GM19239 (cell line): ENCODE data around the gene GARNL3.

Experiments used
- DNase-seq: peaks from one replicate; pipeline ENCODE4 v3.0.0; 2011; ENCODE audit warnings: low spot score; ENCODE audit not compliant: insufficient read length
- FAIRE-seq: peaks from 2 replicates; lab custom pipeline; 2011; peaks lifted over from hg19 to GRCh38; lab: Jason Lieb, UNC

The GARNL3 gene

DNA sequence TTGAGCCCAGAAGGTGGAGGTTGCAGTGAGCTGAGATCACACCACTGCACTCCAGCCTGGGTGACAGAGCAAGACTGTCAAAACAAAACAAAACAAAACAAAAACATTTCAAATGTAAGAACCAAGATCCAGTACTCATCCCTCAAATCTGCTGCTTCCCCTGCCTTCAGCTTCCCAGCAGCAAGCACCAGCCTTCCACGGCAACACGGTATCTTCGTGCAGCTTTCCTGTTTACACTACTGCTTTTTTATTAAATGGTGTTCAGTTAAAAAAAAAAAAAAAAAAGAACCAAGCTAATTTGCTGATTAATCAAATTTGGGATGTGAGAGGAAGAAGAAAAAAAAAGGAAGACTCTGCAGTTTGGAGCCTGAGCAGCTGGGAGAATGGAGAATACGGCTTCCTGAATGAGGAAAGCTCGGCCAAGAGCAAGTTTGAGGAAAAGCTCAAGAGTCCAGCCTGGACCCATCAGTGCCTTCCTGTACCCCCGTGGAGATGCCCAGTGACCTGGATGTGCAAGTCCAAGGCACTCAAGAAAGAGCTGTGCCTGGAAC lies 104.4 kb downstream of the GARNL3 start:
- DNase-seq (no peak), FAIRE-seq (no peak)

DNA sequence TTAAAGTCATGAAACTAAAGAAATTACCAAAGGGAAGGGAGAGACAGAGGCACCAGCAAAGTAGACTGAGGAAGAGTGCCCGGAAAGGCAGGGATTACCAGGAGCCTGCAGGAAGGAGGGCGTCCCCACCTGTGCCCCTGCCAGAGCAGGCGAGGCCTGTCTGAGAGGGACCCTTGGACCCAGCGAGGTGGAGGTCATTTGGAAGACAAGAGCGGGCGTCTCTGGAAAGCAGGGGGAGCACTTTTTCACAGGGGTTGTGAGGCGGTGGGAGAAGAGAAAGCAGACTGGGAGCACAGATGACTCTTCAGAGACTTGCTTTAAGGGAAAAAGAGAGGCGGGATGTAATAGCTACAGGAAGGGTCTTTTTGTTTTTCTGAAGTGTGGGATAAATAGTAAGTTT lies 104.9 kb downstream of the GARNL3 start:
- DNase-seq (no peak), FAIRE-seq (no peak)

DNA sequence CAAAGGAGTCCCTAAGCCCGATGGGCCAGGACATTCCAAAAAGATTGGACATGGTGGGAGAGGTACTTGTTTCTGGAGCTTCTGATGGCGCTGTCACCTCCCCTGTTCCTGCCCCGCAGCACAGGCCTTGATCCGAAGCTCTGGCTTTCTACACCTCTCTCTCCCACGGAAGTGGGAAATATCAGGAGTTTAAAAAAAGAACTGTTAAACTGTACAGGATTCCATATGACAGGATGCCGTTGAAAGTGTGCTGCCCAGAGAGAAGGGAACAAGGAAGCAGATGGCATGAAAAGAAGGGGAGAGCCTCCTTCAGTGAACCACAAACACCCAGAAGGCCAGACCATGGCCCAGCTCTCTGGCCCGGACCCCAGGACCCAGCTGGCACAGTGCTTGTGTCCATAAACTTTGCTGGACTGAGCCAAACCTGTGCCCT lies 105.6 kb downstream of the GARNL3 start:
- no peak for DNase-seq
- no peak for FAIRE-seq

DNA sequence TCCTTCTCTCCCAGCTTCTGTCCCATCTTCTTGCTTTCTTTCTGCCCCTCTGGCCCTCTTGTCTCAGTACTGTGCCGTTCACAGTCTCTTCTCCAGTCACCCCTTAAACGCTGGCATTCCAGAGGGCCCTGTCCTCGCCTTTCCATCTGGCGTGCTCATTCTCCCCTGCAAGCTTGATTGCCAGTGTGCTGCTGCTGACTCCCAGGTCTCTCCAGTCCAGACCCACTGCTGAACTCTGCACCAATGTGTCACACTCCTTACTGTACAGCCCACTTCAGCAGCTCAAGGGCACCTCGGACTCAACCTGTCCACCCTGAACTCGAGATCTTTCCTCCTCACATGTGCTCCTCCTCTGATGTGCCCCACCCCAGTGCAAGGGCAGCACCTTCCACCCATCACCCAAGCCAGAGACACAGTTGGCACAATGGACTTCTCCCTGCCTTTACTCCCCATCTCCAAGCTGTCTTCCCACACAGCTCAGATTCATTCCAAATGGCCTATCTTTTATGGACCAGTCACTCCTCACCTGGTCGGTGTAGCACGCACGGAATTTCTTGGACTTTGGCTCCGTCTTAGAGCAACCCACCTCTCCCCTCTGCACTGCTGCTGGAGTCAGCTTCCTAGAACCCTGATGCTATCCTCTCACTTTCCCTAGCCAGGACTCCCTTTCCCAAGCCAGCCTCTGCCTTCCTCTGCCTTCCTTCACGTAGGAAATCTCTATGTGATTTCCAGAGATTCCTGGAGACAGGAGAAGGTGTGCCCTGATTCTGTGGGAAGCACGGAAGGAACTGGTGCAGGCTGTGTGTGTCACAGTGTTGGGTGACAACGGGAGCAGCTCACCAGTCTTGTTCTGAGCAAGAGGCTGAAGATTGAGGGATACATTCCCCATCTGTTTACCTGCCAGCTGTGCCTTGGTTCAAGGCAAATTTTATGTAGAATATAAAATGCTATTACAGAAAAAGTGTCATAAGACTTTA lies 106.4 kb downstream of the GARNL3 start:
- no peak for FAIRE-seq
- no peak for DNase-seq

DNA sequence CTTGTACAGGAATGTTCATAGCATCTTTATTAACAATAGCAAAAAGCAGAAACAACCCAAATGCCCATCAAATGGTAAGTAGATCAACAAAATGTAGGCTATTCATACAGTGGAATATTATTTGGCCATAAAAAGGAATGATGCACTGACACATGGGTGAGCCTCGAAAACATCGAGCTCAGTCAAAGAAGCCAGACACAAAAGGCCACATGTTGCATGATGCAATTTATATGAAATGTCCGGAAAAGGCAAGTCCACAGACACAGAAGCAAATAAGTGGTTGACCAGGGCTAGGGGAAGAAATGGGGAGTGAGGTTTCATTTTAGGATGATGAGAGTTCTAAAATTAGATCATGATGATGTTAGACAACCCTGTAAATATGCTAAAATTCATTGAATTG lies 115.9 kb downstream of the GARNL3 start:
- no peak for FAIRE-seq
- DNase-seq: no peak

DNA sequence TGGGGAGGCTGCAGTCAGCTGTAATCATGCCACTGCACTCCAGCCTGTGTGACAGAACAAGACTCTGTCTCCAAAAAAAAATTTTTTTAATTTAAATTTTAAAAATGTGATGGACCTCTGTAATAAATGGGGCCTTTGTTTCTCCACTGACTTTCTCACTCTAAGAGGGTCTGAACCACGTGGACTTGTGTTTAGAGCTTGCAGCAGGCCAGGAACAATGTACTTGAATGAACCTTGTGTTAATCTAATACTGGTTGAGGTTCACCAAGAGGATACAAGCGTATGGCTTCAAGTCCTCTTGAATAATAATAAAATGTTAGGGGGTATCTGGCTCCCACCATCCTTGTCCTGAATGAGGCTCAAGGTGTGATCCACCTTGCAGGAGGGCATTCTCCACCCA lies 118.0 kb downstream of the GARNL3 start:
- no peak for FAIRE-seq

DNA sequence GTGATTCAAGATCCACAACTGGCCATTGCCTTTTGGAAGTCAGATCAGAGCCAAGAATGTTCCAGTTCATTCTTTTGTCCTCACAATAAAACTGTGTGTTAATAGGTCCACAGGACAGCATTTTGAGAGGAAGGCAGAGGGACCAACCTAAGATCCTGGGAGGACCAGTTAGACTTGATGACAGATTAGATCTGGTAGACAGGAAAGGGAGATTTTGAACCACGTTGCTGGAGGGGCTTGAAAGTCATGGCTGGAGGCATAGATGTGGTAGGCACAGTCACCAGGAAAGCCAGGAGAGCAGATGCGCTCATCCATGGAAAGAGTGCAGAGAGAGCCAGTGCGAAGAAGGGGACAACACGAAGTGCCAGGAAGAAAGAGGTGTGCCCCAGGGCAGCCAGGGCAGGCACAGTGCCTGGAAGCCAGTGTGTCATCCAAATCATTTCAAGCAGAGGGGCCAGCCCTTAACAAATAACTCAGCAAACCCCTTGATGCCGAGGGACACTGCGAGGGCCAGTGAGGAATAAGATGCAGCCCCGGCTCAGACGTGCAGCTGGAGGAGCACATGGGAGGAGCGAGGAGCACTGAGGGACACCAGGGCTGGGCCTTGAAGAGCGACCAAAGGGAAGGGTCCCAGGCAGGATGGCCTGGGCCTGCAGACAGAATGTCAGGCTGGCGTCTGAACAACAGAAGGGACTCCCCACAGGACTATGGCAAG lies 119.6 kb downstream of the GARNL3 start:
- DNase-seq (no peak), FAIRE-seq (no peak)

More for the DNA sequence above, 118.0 kb downstream of the GARNL3 start:
- DNase-seq: no peak

DNA sequence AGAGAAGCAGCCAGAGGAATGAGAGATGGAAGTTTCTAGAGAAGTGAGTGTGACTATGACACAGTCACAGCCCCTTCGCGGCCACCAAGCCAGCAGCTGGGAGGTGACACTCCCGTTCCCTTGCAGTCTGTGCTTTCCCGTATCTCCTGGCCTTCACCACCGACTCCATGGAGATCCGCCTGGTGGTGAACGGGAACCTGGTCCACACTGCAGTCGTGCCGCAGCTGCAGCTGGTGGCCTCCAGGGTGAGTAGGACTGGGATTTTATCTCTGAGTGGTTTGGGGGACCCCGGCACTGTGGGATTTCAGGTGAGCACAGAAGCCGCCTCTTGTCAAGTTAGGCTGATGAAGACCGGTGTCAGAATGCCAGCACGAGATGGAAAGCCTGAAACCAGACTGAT lies 120.3 kb downstream of the GARNL3 start:
- DNase-seq (no peak), FAIRE-seq (no peak)

DNA sequence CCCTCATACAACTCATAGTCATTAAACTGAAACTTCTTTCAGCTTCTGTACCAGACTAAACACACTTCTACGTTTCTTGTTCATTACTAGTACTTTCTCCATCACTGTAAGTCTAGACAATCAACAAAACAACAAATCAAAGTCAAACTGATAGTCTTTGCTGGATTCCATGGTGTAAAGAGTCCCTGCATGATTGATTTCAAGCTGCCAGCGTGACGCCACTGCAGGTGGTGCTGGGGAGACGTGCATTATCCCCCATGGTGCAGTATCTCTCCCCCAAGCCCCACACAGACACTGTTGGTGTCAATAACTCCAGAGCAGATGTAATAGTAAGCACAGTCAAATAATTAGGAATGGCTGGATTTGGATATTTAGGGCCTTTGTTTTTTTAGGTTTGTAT lies 121.7 kb downstream of the GARNL3 start:
- no peak for FAIRE-seq

DNA sequence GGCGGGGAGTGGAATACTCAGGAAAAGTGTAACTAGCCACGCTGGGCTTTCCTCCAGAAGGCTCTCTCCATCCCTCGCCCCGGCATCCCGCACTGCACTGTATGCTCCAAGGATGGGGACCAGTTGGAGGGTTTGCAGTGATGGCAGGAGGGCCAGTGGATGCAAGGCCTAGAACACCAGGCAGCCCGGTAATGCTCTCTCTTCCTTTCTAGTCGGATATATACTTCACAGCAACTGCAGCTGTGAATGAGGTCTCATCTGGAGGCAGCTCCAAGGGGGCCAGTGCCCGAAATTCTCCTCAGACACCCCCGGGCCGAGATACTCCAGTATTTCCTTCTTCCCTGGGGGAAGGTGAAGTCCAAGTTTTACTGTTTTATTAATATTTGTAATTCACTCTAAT lies 122.4 kb downstream of the GARNL3 start:
- FAIRE-seq: no peak
- no peak for DNase-seq

More for the DNA sequence above, 121.7 kb downstream of the GARNL3 start:
- DNase-seq: no peak

DNA sequence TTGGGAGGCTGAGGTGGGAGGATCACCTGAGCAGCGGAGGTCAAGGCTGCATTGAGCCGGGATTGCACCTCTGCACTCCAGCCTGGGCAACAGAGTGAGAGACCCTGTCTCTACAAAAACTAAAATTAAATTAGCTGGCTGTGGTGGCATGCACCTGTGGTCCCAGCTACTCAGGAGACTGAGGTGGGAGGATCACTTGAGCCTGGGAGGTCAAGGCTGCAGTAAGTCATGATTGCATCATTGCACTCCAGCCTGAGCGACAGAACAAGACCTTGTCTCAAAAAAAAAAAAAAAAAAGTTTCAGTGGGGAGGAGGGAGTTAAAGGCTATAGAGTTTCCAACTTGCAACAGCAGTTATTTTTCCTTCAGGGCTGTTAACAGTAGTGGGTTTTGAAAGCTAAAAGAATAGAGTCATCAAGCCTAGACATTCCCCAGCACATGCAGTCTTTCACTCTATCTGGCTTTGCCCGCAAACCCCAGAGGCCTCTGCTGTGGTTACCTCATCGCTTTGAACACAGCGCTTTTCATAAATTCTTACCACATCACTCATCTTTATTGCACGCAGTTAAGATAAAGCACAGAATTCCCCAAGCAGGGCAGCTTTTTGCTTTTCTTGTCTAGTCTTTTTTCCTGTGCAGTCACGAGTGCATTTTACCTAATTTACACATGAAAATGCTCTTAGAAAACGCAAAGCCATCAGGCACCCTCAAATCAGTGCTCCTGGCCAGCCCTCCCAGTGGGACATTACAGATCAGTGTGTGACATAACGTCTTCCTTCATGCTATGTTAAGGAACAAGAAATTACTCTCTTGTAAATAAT lies 123.7 kb downstream of the GARNL3 start:
- FAIRE-seq (peak; percentile 75), DNase-seq (peak; percentile 24)

DNA sequence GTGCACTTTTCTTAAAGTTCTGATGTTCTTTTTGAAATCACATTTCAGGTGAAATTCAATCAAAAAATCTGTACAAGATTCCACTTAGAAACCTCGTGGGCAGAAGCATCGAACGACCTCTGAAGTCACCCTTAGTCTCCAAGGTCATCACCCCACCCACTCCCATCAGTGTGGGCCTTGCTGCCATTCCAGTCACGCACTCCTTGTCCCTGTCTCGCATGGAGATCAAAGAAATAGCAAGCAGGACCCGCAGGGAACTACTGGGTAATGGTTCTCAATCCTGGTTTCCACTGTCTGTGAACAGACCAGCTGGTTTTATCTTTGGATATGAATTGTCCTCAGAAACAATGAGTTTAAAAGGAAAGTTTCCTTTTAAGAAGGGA lies 124.3 kb downstream of the GARNL3 start:
- DNase-seq: no peak
- no peak for FAIRE-seq

DNA sequence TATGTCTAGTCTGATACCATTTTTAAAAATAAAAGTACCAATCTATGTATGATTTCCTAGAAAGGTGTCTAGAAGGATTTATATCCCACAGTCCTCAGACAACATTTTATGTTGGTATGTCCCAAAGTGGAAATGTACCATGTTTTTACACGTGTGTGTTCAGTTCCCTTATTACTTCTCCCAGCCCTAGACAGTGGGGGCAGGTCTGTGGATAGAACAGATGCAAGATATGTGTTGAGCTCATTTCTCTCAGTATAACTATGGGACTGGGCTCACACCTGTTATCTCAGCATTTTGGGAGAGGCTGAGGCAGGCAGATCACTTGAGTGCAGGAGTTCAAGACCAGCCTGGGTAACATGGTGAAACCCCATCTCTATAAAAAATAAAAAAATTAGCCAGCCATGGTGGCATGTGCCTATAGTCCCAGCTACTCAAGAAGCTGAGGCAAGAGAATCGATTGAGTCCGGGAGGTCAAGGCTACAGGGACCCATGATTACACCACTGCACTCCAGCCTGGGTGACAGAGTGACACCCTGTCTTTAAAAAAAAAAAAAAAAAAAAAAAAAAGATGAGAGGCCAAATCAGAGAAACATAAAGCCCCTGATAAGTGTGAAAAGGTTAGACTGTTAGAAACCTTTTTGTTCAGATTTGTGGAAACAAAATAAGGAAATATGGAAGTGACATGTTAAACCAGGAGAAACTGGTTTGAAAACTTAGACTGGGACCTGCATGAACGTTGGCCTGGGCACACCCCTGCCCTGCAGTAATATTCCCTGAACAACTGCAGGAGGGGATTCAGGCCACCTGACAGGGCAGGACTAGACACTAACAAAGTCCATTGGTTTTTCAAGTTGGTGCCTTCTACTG lies 125.0 kb downstream of the GARNL3 start:
- FAIRE-seq (no peak), DNase-seq (no peak)

DNA sequence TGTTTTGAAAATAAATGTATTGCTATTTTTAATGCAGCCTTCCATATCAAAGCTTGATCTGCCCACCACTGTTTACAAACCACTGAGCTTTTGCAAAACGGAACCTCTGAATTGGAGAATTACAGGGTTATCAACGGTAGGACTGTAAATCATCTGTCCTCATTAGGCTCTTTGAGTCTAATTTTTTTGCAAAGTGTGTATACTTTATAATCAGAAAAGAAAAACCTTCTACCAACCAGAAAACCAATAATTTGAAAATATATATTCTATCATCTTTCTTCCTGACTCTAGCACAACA lies 125.6 kb downstream of the GARNL3 start:
- FAIRE-seq (no peak), DNase-seq (no peak)

DNA sequence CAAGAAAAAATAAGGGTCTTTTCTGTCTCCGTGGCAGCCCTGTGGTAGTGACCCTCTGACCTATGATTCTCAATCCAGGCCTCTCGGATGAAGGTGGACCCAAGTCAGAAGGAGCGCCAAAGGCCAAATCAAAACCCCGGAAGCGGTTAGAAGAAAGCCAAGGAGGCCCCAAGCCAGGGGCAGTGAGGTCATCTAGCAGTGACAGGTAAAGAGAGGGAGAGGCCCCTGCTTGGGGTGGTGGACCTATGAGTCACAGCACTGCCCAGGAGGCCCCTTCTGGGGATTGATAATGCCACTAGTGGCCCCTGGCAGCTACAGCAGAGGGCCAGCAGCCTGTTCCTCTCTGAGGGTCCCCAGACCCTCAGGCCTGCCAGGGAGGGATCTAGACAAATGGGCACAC lies 126.0 kb downstream of the GARNL3 start:
- no peak for DNase-seq
- FAIRE-seq: no peak

DNA sequence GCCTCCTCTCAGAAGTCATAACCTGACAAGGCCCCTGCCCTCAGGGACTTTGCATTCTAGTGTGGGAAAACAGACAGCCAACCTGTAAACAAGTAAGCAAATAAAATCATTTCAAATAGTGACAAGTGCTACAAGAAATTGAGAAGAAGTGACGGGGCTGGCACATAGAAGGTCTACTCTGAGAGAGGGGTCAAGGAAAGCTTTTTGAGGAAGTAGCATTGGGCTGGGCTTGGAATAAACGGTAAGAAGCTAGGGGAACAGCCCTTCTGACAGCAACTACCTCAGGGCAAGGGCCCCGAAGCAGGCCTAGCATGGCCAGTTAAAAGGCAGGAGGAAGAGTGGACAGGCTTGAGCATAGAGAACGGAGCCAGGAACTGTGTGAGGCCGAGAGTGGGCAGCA lies 127.6 kb downstream of the GARNL3 start:
- DNase-seq (no peak), FAIRE-seq (no peak)

DNA sequence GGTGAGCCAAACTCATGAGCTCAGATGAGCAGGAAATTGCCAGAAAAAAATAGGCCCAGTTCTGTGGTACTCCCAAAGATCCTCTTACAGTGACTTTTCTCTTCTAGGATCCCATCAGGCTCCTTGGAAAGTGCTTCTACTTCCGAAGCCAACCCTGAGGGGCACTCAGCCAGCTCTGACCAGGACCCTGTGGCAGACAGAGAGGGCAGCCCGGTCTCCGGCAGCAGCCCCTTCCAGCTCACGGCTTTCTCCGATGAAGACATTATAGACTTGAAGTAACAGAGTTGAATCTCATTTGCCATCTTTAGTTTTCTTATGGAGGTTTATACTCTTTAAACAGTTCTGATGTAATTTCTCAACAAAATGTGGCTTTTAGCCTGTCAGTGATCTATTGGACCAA lies 128.4 kb downstream of the GARNL3 start:
- no peak for DNase-seq
- no peak for FAIRE-seq

DNA sequence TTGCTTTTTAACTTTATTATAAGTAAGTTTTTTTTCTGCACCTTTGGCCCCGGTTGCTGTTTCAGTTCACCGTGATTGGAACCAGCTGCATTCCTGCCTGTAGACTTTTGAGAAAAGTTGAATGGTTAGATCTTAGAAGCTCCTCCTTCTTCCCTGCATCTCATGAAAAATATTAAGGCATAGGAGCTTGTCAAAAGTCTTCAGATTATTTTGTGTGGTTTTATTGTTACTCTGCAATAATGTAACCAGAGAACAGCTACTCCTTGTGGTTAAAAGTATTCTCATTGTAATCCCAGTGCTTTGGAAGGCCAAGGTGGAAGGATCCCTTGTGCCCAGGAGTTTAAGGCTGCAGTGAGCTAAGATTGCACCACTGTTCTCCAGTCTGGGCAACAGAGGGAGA lies 129.1 kb downstream of the GARNL3 start:
- no peak for DNase-seq

DNA sequence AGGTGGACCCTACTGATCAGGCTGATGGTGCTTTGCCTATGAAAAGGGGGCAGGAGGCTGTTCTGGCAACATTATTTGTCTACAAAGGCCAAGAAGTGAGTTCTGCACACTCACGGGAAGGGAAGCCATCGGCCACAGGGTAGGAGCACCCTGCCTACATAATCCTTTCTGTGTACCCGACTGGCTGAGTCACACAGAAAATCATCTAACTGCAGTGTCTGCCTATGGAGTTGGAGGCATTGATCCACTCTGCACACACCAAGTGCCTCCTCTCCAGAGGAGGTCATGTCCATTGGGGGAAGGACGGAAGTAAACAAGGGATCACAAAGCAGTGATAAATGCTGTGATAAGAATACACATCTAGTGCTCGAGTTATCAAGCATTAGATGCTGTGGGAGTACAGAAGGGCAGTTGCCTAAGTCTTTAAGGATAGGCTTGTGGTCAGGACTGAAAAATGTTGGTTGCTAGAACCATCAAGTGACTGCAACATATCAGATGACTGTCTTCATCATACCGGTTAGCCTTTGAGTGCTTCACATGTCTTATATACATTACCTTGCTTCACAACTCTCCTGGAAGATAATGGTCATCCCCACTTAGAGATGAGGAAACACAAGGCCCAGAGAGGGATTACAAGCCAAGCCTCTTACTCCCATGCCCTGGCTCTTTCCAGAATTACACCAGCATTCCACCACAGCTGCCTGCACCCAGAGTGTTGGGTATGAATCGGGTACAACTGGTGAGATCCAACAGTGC lies 131.1 kb downstream of the GARNL3 start:
- FAIRE-seq: no peak

More for the DNA sequence above, 129.1 kb downstream of the GARNL3 start:
- FAIRE-seq: no peak

More for the DNA sequence above, 131.1 kb downstream of the GARNL3 start:
- DNase-seq: no peak
